ENCODE measurements around the gene SLC7A14.

DNA sequence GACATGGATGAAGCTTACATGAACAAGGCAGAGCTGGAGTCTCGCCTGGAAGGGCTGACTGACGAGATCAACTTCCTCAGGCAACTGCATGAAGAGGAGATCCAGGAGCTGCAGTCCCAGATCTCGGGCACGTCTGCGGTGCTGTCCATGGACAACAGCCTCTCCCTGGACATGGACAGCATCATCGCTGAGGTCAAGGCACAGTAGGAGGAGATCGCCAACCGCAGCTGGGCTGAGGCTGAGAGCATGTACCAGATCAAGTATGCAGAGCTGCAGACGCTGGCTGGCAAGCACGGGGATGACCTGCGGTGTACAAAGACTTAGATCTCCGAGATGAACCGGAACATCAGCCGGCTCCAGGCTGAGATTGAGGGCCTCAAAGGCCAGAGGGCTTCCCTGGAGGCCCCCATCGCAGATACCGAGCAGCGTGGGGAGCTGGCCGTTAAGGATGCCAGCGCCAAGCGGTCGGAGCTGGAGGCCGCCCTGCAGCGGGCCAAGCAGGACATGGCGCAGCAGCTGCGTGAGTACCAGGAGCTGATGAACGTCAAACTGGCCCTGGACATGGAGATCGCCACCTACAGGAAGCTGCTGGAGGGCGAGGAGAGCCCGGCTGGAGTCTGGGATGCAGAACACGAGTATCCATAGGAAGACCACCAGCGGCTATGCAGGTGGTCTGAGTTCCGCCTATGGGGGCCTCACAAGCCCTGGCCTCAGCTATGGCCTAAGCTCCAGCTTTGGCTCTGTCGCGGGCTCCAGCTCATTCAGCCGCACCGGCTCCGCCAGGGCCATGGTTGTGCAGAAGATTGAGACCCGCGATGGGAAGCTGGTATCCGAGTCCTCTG lies 89.6 kb downstream of the SLC7A14 start:
- TF ChIP-seq EZH2phosphoT487 (IDR thresholded peaks at IDR 0.05; ENCODE audit: insufficient read depth, low read depth) (no peak), EZH2 (IDR thresholded peaks at IDR 0.05; ENCODE audit: insufficient read depth, poor library complexity, severe bottlenecking) (no peak)

All from GM23248 (cell line).